Activated CD4-positive, CD25-positive, alpha-beta regulatory T cell treated with anti-CD3 and anti-CD28 coated beads, Interleukin-2, amount 50 U/mL, for 16 hours (primary cell): ENCODE results near the gene PIGO.

Experiments used
- DNase-seq: peaks from one replicate; pipeline ENCODE4 v3.0.0-alpha.2; 2020; ENCODE audit warnings: low read depth, low spot score

Gene PIGO

GRCh38 chr9:35106343-35106730 lies 9.9 kb upstream of the PIGO start:
- no peak for DNase-seq

GRCh38 chr9:35105571-35106342 lies 9.4 kb upstream of the PIGO start:
- no peak for DNase-seq

GRCh38 chr9:35105126-35105525 lies 8.7 kb upstream of the PIGO start:
- no peak for DNase-seq

- no peak for DNase-seq
Measured at GRCh38 chr9:35104586-35104985, 8.2 kb upstream of the PIGO start.

- no peak for DNase-seq
Measured at GRCh38 chr9:35103660-35104191, 7.3 kb upstream of the PIGO start.

- DNase-seq, result peak; percentile 88
Measured at GRCh38 chr9:35102769-35103659, 6.6 kb upstream of the PIGO start, which contains the start of gene STOML2. Gene STOML2 (minus strand): TSS chr9:35103131. CDS start chr9:35103094, 37 bp downstream.

- no peak for DNase-seq
Measured at GRCh38 chr9:35102465-35102768, 6.0 kb upstream of the PIGO start.

GRCh38 chr9:35097573-35097972 lies 1.2 kb upstream of the PIGO start:
- no peak for DNase-seq

GRCh38 chr9:35091536-35091935 lies 4.9 kb downstream of the PIGO start:
- no peak for DNase-seq

GRCh38 chr9:35089434-35089833 lies 7.0 kb downstream of the PIGO start:
- no peak for DNase-seq

- DNase-seq, result no peak
Measured at GRCh38 chr9:35085078-35085477, 11.3 kb downstream of the PIGO start.

GRCh38 chr9:35079426-35080341 lies 16.7 kb downstream of the PIGO start, which contains the start of gene FANCG:
Gene FANCG (minus strand): TSS chr9:35079942. CDS start chr9:35079524, 418 bp downstream.
- peak; percentile 66 for DNase-seq

GRCh38 chr9:35079041-35079425 lies 17.4 kb downstream of the PIGO start:
- no peak for DNase-seq

- DNase-seq, result no peak
Measured at GRCh38 chr9:35078066-35078465, 18.3 kb downstream of the PIGO start.

GRCh38 chr9:35076848-35077247 lies 19.5 kb downstream of the PIGO start:
- no peak for DNase-seq

- no peak for DNase-seq
Measured at GRCh38 chr9:35075358-35075757, 21.0 kb downstream of the PIGO start.

GRCh38 chr9:35074791-35075190 lies 21.6 kb downstream of the PIGO start:
- no peak for DNase-seq

GRCh38 chr9:35074141-35074540 lies 22.2 kb downstream of the PIGO start:
- no peak for DNase-seq

GRCh38 chr9:35073279-35073612 lies 23.1 kb downstream of the PIGO start:
- no peak for DNase-seq

- peak; percentile 95 for DNase-seq
Measured at GRCh38 chr9:35072461-35073278, 23.7 kb downstream of the PIGO start, which contains the start of gene VCP. Gene VCP (minus strand): TSS chr9:35072625. CDS start chr9:35072353, 272 bp downstream.
